H9 (cell line): Measurements from ENCODE around the gene CACNA1G. TPM values are rescaled to one million over a fixed set of nuclear protein-coding genes. Genes with fewer than 3 reads are reported as not detected.

Experiments
- DNase-seq: peaks from one replicate; pipeline ENCODE4 v3.0.0-alpha.2; 2017
- H2AFZ ChIP-seq: one replicate; pipeline ENCODE4 v1.6.1; 2013; ENCODE audit warnings: mild to moderate bottlenecking, low read length, control low read depth, moderate library complexity
- H2AK5ac ChIP-seq: 2 replicates; pipeline ENCODE4 v1.6.1; 2013; ENCODE audit warnings: low read length, control low read depth, mixed read lengths; ENCODE audit not compliant: insufficient read length
- H2BK120ac ChIP-seq: one replicate; pipeline ENCODE4 v1.6.1; 2013; ENCODE audit warnings: low read depth, mild to moderate bottlenecking, low read length, control low read depth, inconsistent platforms; ENCODE audit not compliant: poor library complexity, severe bottlenecking
- H2BK12ac ChIP-seq: 2 replicates; pipeline ENCODE4 v1.6.1; 2013; ENCODE audit warnings: low read length, control low read depth, mixed read lengths, low read depth; ENCODE audit not compliant: insufficient read length
- H2BK15ac ChIP-seq: 2 replicates; pipeline ENCODE4 v1.6.1; 2013; ENCODE audit warnings: low read depth, low read length, control low read depth
- H2BK20ac ChIP-seq: one replicate; pipeline ENCODE4 v1.6.1; 2013; ENCODE audit warnings: low read depth, mild to moderate bottlenecking, low read length, control low read depth, inconsistent platforms; ENCODE audit not compliant: poor library complexity, severe bottlenecking
- H2BK5ac ChIP-seq: 2 replicates; pipeline ENCODE4 v1.6.1; 2013; ENCODE audit warnings: low read length, control low read depth, mixed read lengths; ENCODE audit not compliant: insufficient read length
- H3K14ac ChIP-seq: 2 replicates; pipeline ENCODE4 v1.6.1; 2013; ENCODE audit warnings: low read length, control low read depth; ENCODE audit not compliant: insufficient read depth
- H3K18ac ChIP-seq: 2 replicates; pipeline ENCODE4 v1.6.1; 2013; ENCODE audit warnings: low read depth, mild to moderate bottlenecking, mixed read lengths, low read length, control low read depth; ENCODE audit not compliant: insufficient read length
- H3K23ac ChIP-seq: 2 replicates; pipeline ENCODE4 v1.6.1; 2013; ENCODE audit warnings: low read length, control low read depth, mixed read lengths, low read depth; ENCODE audit not compliant: insufficient read length
- H3K23me2 ChIP-seq: 2 replicates; pipeline ENCODE4 v1.6.1; 2013; ENCODE audit warnings: low read depth, mild to moderate bottlenecking, mixed read lengths, low read length, control low read depth; ENCODE audit not compliant: insufficient read length, poor library complexity, severe bottlenecking
- H3K27ac ChIP-seq: 2 replicates; pipeline ENCODE4 v1.5.1; 2013; ENCODE audit warnings: low read length, control low read depth, mixed read lengths, low read depth; ENCODE audit not compliant: insufficient read length
- H3K27me3 ChIP-seq: 2 replicates; pipeline ENCODE4 v1.6.1; 2013; ENCODE audit warnings: low read length, control low read depth, inconsistent platforms; ENCODE audit not compliant: insufficient read depth
- H3K4ac ChIP-seq: 2 replicates; pipeline ENCODE4 v1.6.1; 2013; ENCODE audit warnings: low read depth, mild to moderate bottlenecking, control low read depth, inconsistent platforms, low read length, moderate library complexity
- H3K4me1 ChIP-seq: 2 replicates; pipeline ENCODE4 v1.6.1; 2013; ENCODE audit warnings: low read length, control low read depth, inconsistent platforms; ENCODE audit not compliant: insufficient read depth
- H3K4me2 ChIP-seq: 2 replicates; pipeline ENCODE4 v1.6.1; 2013; ENCODE audit warnings: low read length, control low read depth, mixed read lengths; ENCODE audit not compliant: insufficient read length, insufficient read depth
- H3K56ac ChIP-seq: 2 replicates; pipeline ENCODE4 v1.6.1; 2013; ENCODE audit warnings: low read depth, mild to moderate bottlenecking, mixed read lengths, low read length, control low read depth; ENCODE audit not compliant: insufficient read length
- H3K79me1 ChIP-seq: 2 replicates; pipeline ENCODE4 v1.6.1; 2013; ENCODE audit warnings: low read depth, mild to moderate bottlenecking, moderate library complexity, low read length, control low read depth, inconsistent platforms; ENCODE audit not compliant: insufficient read depth, poor library complexity, severe bottlenecking
- H3K79me2 ChIP-seq: 2 replicates; pipeline ENCODE4 v1.6.1; 2013; ENCODE audit warnings: low read length, control low read depth, inconsistent platforms; ENCODE audit not compliant: insufficient read depth
- H3K9ac ChIP-seq: 2 replicates; pipeline ENCODE4 v1.6.1; 2013; ENCODE audit warnings: low read length, control low read depth, mixed read lengths; ENCODE audit not compliant: insufficient read length; ENCODE audit errors: extremely low read depth
- H3K9me3 ChIP-seq: one replicate; pipeline ENCODE4 v1.6.1; 2013; ENCODE audit warnings: low read depth, low read length, inconsistent platforms; ENCODE audit not compliant: control insufficient read depth
- H3T11ph ChIP-seq: one replicate; pipeline ENCODE4 v1.6.1; 2013; ENCODE audit warnings: mild to moderate bottlenecking, low read length, control low read depth, inconsistent platforms
- H4K20me1 ChIP-seq: one replicate; pipeline ENCODE4 v1.6.1; 2013; ENCODE audit not compliant: control insufficient read depth, insufficient read length, insufficient read depth
- H4K5ac ChIP-seq: 2 replicates; pipeline ENCODE4 v1.6.1; 2013; ENCODE audit warnings: low read depth, mild to moderate bottlenecking, mixed read lengths, low read length, control low read depth; ENCODE audit not compliant: insufficient read length
- H4K8ac ChIP-seq: replicated peaks from 2 replicates; pipeline ENCODE4 v1.6.1; 2013; ENCODE audit warnings: low read length, control low read depth, mixed read lengths, low read depth; ENCODE audit not compliant: insufficient read length
- H4K91ac ChIP-seq: 2 replicates; pipeline ENCODE4 v1.6.1; 2013; ENCODE audit warnings: low read depth, mild to moderate bottlenecking, moderate library complexity, mixed read lengths, low read length, control low read depth; ENCODE audit not compliant: insufficient read length
- H3K27ac Mint-ChIP-seq, 3 experiments: 2 replicates in 2 of 3; 3 replicates in 1 of 3; pipeline ENCODE4 v1.8.0; 2020 to 2021; ENCODE audit warnings: mixed read lengths in 3 of 3, mild to moderate bottlenecking in 1 of 3, moderate library complexity in 1 of 3
- H3K27me3 Mint-ChIP-seq: 2 replicates; pipeline ENCODE4 v1.8.0; 2021; ENCODE audit warnings: low read depth, mild to moderate bottlenecking, moderate library complexity, mixed read lengths
- H3K36me3 Mint-ChIP-seq, 3 experiments: 2 replicates in 2 of 3; 3 replicates in 1 of 3; pipeline ENCODE4 v1.8.0; 2020 to 2021; ENCODE audit warnings: low read depth in 3 of 3, mixed read lengths in 3 of 3; ENCODE audit not compliant: insufficient read depth in 1 of 3
- H3K4me1 Mint-ChIP-seq, 2 experiments: 2 replicates each; pipeline ENCODE4 v1.8.0; 2020; ENCODE audit warnings: mixed read lengths in 2 of 2
- H3K4me3 Mint-ChIP-seq, 2 experiments: 2 replicates in 1 of 2; 3 replicates in 1 of 2; pipeline ENCODE4 v1.8.0; 2020 to 2021; ENCODE audit warnings: mild to moderate bottlenecking in 2 of 2, mixed read lengths in 2 of 2, moderate library complexity in 1 of 2
- H3K9me3 Mint-ChIP-seq, 2 experiments: 2 replicates in 1 of 2; 3 replicates in 1 of 2; pipeline ENCODE4 v1.8.0; 2020; ENCODE audit warnings: mild to moderate bottlenecking in 2 of 2, mixed read lengths in 2 of 2, moderate library complexity in 1 of 2
- CTCF ChIP-seq: fragments of 200-600 bp; sonication (generic); conservative IDR thresholded peaks from 3 replicates; pipeline ENCODE4 v1.8.0; 2021; ENCODE audit warnings: antibody characterized with exemption, mild to moderate bottlenecking
- WGBS: extraction: QIAGEN DNeasy Blood & Tissue Kit; methylation state at CpG from one replicate; pipeline ENCODE4 v1.1.7; 2013; ENCODE audit warnings: missing lambda C conversion rate, low lambda C conversion rate, mixed read lengths; ENCODE audit not compliant: insufficient read length; ENCODE audit errors: extremely low coverage; 5-methylcytosine and 5-hydroxymethylcytosine counted together
- total RNA-seq: library from RNA; stranded (reverse); gene quantifications from 2 replicates; pipeline ENCODE4 v1.2.1, GENCODE V29; 2021

Gene CACNA1G
- total RNA-seq, 1 experiment from 2014 or later: 1.5 TPM

- Histone ChIP-seq H2AFZ (no peak overlapping the region), H3K18ac (no peak overlapping the region), H4K8ac (no peak overlapping the region), H3K14ac (no peak overlapping the region), H3K56ac (no peak overlapping the region), H3K4me1 (no peaks in the 10 kb centered on the region), H3K23ac (no peak overlapping the region), H3K23me2 (no peaks in the 10 kb centered on the region), H4K5ac (no peak overlapping the region), H2BK15ac (no peak overlapping the region), H4K20me1 (no peaks in the 10 kb centered on the region), H3K9me3 (no peaks in the 10 kb centered on the region), H2BK20ac (no peak overlapping the region), H2BK120ac (no peak overlapping the region), H2BK5ac (no peak overlapping the region), H3K4ac (no peak overlapping the region), H3K27ac (no peak overlapping the region), H3K4me2 (no peak overlapping the region), H2AK5ac (no peak overlapping the region), H3K79me1 (no peaks in the 10 kb centered on the region), H4K91ac (no peak overlapping the region), H2BK12ac (no peak overlapping the region), H3K9ac (no peak overlapping the region), H3T11ph (no peak overlapping the region), H3K27me3 (no peaks in the 10 kb centered on the region), H3K79me2 (no peaks in the 10 kb centered on the region)
- Mint-ChIP-seq H3K4me3 (no peak overlapping the region), H3K9me3 (no peaks in the 10 kb centered on the region), H3K27ac (no peak overlapping the region), H3K36me3 (no peaks in the 10 kb centered on the region), H3K4me1 (peaks cover 42 to 70% of the 10 kb centered on the region in 2 experiments), H3K27me3 (peaks cover 16% of the 10 kb centered on the region)
- no CpG with 5 or more reads among the region's 19 CpGs for WGBS
- TF ChIP-seq CTCF: no peak
- DNase-seq: no peak
These were observed 64.7 kb downstream of the CACNA1G start for GRCh38 chr17:50625032-50625871.
